Measurements from ENCODE around the gene NCKIPSD. TPM values are rescaled to one million over a fixed set of nuclear protein-coding genes. Genes with fewer than 3 reads are reported as not detected.

NCKIPSD gene
- total RNA-seq, 6 experiments from 2014 or later = 20.5 to 27.3 (median 23.0) TPM

DNA sequence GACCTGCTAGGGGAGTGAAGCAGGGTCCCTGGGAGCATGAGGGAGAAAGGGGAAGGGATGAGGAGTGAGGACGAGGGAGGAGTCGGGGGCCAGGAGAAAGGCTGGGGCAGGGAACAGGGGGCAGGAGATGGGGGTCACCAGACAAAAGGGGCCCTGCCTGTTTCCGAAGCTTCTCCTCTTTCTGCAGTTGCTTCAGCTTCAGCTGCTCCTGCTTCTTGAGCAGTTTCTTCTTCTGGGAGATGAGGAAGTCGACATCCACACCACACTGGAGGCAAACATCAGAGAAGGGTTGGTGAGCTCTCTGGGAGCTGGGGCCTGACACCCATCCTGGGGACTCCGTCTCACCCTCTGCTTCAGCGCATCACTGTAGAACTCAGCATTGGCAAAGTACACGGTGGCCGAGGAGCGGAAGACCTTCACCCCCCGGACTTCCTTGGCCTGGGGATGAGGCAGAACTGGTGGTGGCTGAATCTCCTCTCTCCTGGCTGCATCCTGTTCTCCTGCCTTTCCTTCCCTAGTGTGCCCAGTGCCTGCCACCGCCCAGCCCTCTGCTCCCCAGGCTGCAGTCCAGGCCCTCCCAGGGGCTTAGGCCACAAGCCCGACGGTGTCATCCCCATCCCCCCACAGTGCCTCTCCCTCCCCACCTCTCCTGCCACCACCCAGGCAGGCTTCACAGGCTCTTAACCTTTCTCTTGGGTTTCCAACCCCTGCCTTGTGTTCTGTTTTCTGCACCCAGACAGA is 57.3 kb downstream of the NCKIPSD start:
- DNase-seq = no peak
- Mint-ChIP-seq H3K27me3 (ENCODE audit: insufficient read depth) (no peaks in the 10 kb centered on the region; the same call in 1 of the 2 replicates), H3K4me3 (no peak overlapping the region), H3K36me3 (ENCODE audit: low read depth) (peaks cover 25% of the 10 kb centered on the region), H3K4me1 (ENCODE audit: low read depth) (no peaks in the 10 kb centered on the region), H3K9me3 (no peaks in the 10 kb centered on the region), H3K27ac (no peak overlapping the region)
- TF ChIP-seq, protein P1, sequence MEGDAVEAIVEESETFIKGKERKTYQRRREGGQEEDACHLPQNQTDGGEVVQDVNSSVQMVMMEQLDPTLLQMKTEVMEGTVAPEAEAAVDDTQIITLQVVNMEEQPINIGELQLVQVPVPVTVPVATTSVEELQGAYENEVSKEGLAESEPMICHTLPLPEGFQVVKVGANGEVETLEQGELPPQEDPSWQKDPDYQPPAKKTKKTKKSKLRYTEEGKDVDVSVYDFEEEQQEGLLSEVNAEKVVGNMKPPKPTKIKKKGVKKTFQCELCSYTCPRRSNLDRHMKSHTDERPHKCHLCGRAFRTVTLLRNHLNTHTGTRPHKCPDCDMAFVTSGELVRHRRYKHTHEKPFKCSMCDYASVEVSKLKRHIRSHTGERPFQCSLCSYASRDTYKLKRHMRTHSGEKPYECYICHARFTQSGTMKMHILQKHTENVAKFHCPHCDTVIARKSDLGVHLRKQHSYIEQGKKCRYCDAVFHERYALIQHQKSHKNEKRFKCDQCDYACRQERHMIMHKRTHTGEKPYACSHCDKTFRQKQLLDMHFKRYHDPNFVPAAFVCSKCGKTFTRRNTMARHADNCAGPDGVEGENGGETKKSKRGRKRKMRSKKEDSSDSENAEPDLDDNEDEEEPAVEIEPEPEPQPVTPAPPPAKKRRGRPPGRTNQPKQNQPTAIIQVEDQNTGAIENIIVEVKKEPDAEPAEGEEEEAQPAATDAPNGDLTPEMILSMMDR (IDR thresholded peaks at IDR 0.05) = no peak

DNA sequence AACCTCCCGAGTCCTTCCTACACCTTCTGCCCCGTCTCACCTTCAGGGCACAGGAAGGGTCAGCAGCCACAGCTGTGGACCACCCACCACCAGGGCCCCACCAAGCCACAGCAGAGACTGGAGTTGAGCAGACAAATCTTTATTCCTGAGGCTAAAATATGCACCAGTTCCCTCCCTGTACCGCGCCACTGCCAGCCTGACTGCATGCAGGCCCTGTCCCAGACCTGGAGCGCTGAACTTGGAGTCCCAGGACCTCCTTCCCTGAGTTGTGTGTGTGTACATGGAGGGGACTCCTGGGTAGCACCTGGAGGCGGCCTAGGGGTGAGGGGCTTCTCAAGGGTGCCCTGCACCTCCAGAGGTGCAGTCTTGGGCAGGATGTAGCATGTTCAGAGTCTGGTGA is 60.1 kb downstream of the NCKIPSD start:
- no peak for DNase-seq
- Mint-ChIP-seq H3K9me3 (no peaks in the 10 kb centered on the region), H3K27ac (no peak overlapping the region), H3K4me3 (no peak overlapping the region), H3K27me3 (ENCODE audit: insufficient read depth) (no peaks in the 10 kb centered on the region; the same call in 1 of the 2 replicates), H3K36me3 (ENCODE audit: low read depth) (peaks cover 21% of the 10 kb centered on the region), H3K4me1 (ENCODE audit: low read depth) (no peaks in the 10 kb centered on the region)
- TF ChIP-seq, protein P1 (IDR thresholded peaks at IDR 0.05) = no peak

DNA sequence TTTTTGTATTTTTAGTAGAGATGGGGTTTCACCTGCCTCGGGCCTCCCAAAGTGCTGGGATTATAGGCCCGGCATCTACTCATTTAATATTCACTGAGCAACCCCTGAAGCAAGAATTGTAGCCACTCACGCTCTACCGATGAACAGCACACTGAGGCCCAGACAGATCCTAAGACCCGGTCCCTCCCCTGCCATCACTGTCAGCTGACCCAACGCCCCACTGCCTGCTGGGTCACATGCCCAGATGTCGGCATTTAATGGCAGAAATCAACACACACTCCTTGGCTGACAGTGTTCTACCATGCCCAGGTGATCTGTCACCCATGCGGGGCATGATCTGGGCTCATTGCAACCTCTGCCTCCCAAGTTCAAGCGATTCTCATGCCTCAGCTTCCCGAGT is 60.9 kb downstream of the NCKIPSD start:
- no peaks in the 10 kb centered on the region for H3K9me3 Mint-ChIP-seq
- DNase-seq = no peak
- H3K4me1 Mint-ChIP-seq (ENCODE audit: low read depth) = no peaks in the 10 kb centered on the region
- no peak overlapping the region for H3K4me3 Mint-ChIP-seq
- H3K36me3 Mint-ChIP-seq (ENCODE audit: low read depth) = peaks cover 21% of the 10 kb centered on the region
- TF ChIP-seq, protein P1 (IDR thresholded peaks at IDR 0.05) = no peak
- no peaks in the 10 kb centered on the region for H3K27me3 Mint-ChIP-seq (ENCODE audit: insufficient read depth)
- no peak overlapping the region for H3K27ac Mint-ChIP-seq

DNA sequence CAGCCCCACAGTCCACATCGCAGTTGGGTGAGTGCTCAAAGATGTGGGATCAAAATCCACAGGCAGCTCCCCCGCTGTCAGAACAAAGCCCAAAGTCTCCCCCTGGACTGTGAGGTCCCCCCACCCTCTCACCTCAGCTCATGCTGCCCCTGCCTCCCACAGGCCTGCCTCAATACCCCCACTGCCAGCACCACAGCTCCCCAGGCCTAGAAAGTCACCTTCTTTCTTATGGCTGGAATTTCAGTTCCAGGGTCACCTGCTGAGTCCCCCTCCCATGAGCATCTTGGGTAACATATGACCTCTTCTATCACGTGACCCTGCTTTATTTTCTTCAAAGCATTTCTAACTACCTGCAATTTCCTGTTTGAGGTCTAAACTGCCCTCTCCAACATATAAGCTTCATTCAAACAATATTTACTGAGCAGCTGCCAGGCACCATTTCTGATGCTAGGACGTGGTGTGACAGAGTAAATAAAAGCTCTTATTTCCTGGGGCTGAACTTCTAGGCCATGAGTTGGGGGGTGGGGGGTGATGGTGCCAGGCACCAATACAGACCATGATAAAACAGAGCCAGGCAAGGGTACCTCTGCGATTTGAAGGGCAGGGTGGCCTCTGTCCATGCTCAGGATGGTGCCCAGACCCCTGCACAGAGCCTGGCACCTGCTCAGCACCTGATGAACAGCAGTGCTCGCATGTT is 61.7 kb downstream of the NCKIPSD start:
- H3K9me3 Mint-ChIP-seq = no peaks in the 10 kb centered on the region
- TF ChIP-seq, protein P1 (IDR thresholded peaks at IDR 0.05) = no peak
- H3K36me3 Mint-ChIP-seq (ENCODE audit: low read depth) = peaks cover 21% of the 10 kb centered on the region
- no peak for DNase-seq
- no peaks in the 10 kb centered on the region for H3K27me3 Mint-ChIP-seq (ENCODE audit: insufficient read depth)
- no peak overlapping the region for H3K27ac Mint-ChIP-seq
- H3K4me1 Mint-ChIP-seq (ENCODE audit: low read depth) = no peaks in the 10 kb centered on the region
- no peak overlapping the region for H3K4me3 Mint-ChIP-seq

Small RNAs within 50 kb of the gene (microRNA-seq; reads per million reads assigned to microRNA genes)
- gene MIR4793 = not detected

Other genes starting within 250 kb of the NCKIPSD start
- 10 to 100 TPM; 10.1 to 15.3 (median 12.5) TPM for gene CCDC51, start 245.8 kb downstream of the NCKIPSD start, total RNA-seq (2021; fragmentation: NEBNext Ultra II Directional; extraction: Animal tissue kit (Norgen Biotek cat#: 25700))
- 100 to 1,000 TPM; 213 to 341 (median 280) TPM for gene TMA7, start 245.7 kb downstream of the NCKIPSD start, total RNA-seq (2021; fragmentation: NEBNext Ultra II Directional; extraction: Animal tissue kit (Norgen Biotek cat#: 25700))
- 10 to 100 TPM in 1 of 6 experiments, 1 to 10 TPM in 5; 7.0 to 10.5 (median 8.2) TPM for gene ATRIP, start 239.2 kb downstream of the NCKIPSD start, total RNA-seq (2021; fragmentation: NEBNext Ultra II Directional; extraction: Animal tissue kit (Norgen Biotek cat#: 25700))
- gene SHISA5, start 181.7 kb downstream of the NCKIPSD start, total RNA-seq (2021; fragmentation: NEBNext Ultra II Directional; extraction: Animal tissue kit (Norgen Biotek cat#: 25700)) = 100 to 1,000 TPM; 266 to 286 (median 277) TPM
- 10 to 100 TPM in 1 of 6 experiments, 1 to 10 TPM in 5; 7.5 to 10.5 (median 8.9) TPM for gene PFKFB4, start 129.1 kb downstream of the NCKIPSD start, total RNA-seq (2021; fragmentation: NEBNext Ultra II Directional; extraction: Animal tissue kit (Norgen Biotek cat#: 25700))
- gene UCN2, start 122.1 kb downstream of the NCKIPSD start, total RNA-seq (2021; fragmentation: NEBNext Ultra II Directional; extraction: Animal tissue kit (Norgen Biotek cat#: 25700)) = 1 to 10 TPM; 4.3 to 6.4 (median 5.0) TPM
- 100 to 1,000 TPM in 1 of 6 experiments, 10 to 100 TPM in 5; 74.9 to 113 (median 80.8) TPM for gene COL7A1, start 90.6 kb downstream of the NCKIPSD start, total RNA-seq (2021; fragmentation: NEBNext Ultra II Directional; extraction: Animal tissue kit (Norgen Biotek cat#: 25700))
- 100 to 1,000 TPM; 254 to 322 (median 276) TPM for gene UQCRC1, start 76.3 kb downstream of the NCKIPSD start, total RNA-seq (2021; fragmentation: NEBNext Ultra II Directional; extraction: Animal tissue kit (Norgen Biotek cat#: 25700))
- under 1 TPM in 1 of 6 experiments, not detected in 5; 0.25 TPM for gene TMEM89, start 64.1 kb downstream of the NCKIPSD start, total RNA-seq (2021; fragmentation: NEBNext Ultra II Directional; extraction: Animal tissue kit (Norgen Biotek cat#: 25700))
- gene SLC26A6, start 50.5 kb downstream of the NCKIPSD start, total RNA-seq (2021; fragmentation: NEBNext Ultra II Directional; extraction: Animal tissue kit (Norgen Biotek cat#: 25700)) = 10 to 100 TPM; 15.1 to 19.6 (median 17.5) TPM
- gene CELSR3, start 23.0 kb downstream of the NCKIPSD start, total RNA-seq (2021; fragmentation: NEBNext Ultra II Directional; extraction: Animal tissue kit (Norgen Biotek cat#: 25700)) = 1 to 10 TPM; 1.9 to 5.0 (median 3.4) TPM
- 10 to 100 TPM; 47.4 to 64.6 (median 53.0) TPM for gene IP6K2, start 31.3 kb upstream of the NCKIPSD start, total RNA-seq (2021; fragmentation: NEBNext Ultra II Directional; extraction: Animal tissue kit (Norgen Biotek cat#: 25700))
- gene PRKAR2A, start 162.0 kb upstream of the NCKIPSD start, total RNA-seq (2021; fragmentation: NEBNext Ultra II Directional; extraction: Animal tissue kit (Norgen Biotek cat#: 25700)) = 10 to 100 TPM; 60.6 to 72.7 (median 68.2) TPM
- gene SLC25A20, start 213.0 kb upstream of the NCKIPSD start, total RNA-seq (2021; fragmentation: NEBNext Ultra II Directional; extraction: Animal tissue kit (Norgen Biotek cat#: 25700)) = 10 to 100 TPM; 20.4 to 25.2 (median 22.0) TPM
- gene ARIH2, start 232.9 kb upstream of the NCKIPSD start, total RNA-seq (2021; fragmentation: NEBNext Ultra II Directional; extraction: Animal tissue kit (Norgen Biotek cat#: 25700)) = 10 to 100 TPM; 60.0 to 71.6 (median 68.3) TPM

Data from HFFc6 (cell line).